IMR-90 (cell line): ENCODE results near the gene AHCYL2. TPM values are rescaled to one million over a fixed set of nuclear protein-coding genes. Genes with fewer than 3 reads are reported as not detected.
A peak's percentile ranks its signal among the peaks of the same experiment; 100 is the strongest.

Source experiments
- ATAC-seq: fragments of 200-7000 bp; cut with Tn5 transposase; 2 replicates; pipeline ENCODE4 v1.9.1; 2020; ENCODE audit warnings: low read depth, mild to moderate bottlenecking, moderate library complexity
- BruUV-seq: library from RNA; stranded (reverse); fragments of 400-500 nt; replicated peaks from 2 replicates; lab custom pipeline; 2021; lab: Mats Ljungman, UMichigan
- CTCF ChIA-PET: fragments of 300-600 bp; formaldehyde crosslinking; extraction: SDS; loops from one replicate; lab custom pipeline; 2021; ENCODE audit warnings: antibody characterized with exemption; lab: Yijun Ruan, JAX
- POLR2A ChIA-PET: fragments of 300-600 bp; sonication (Branson Sonifier 250); formaldehyde crosslinking; loops from one replicate; lab custom pipeline; 2022; ENCODE audit warnings: antibody characterized with exemption; ENCODE audit not compliant: unreplicated experiment; lab: Charles Lee
- DNase-seq: peaks from one replicate; pipeline ENCODE4 v3.0.0; 2013
- H2AFZ ChIP-seq: replicated peaks from 2 replicates; pipeline ENCODE3; 2013; ENCODE audit warnings: low read length, mild to moderate bottlenecking; ENCODE audit not compliant: poor library complexity
- H2AK5ac ChIP-seq: 2 replicates; pipeline ENCODE4 v1.6.1; 2013; ENCODE audit warnings: low read depth, low read length, inconsistent platforms
- H2AK9ac ChIP-seq: replicated peaks from 2 replicates; pipeline ENCODE3; 2013; ENCODE audit warnings: mild to moderate bottlenecking, low read depth, low read length, moderate library complexity; ENCODE audit not compliant: poor library complexity
- H2BK120ac ChIP-seq: 2 replicates; pipeline ENCODE4 v1.6.1; 2013; ENCODE audit warnings: low read depth, low read length, inconsistent platforms
- H2BK15ac ChIP-seq: 3 replicates; pipeline ENCODE4 v1.6.1; 2013; ENCODE audit warnings: low read depth, low read length, inconsistent platforms
- H2BK20ac ChIP-seq: 2 replicates; pipeline ENCODE4 v1.6.1; 2013; ENCODE audit warnings: low read depth, mild to moderate bottlenecking, inconsistent platforms, low read length, moderate library complexity
- H2BK5ac ChIP-seq: 2 replicates; pipeline ENCODE4 v1.6.1; 2013; ENCODE audit warnings: mild to moderate bottlenecking, low read depth, low read length, inconsistent platforms; ENCODE audit not compliant: poor library complexity, severe bottlenecking
- H3K14ac ChIP-seq: replicated peaks from 2 replicates; pipeline ENCODE4 v1.6.1; 2013; ENCODE audit warnings: low read depth, low read length, inconsistent platforms
- H3K18ac ChIP-seq: 2 replicates; pipeline ENCODE4 v1.6.1; 2013; ENCODE audit warnings: low read depth, low read length, control low read depth
- H3K23ac ChIP-seq: 2 replicates; pipeline ENCODE4 v1.6.1; 2013; ENCODE audit warnings: low read depth, low read length, inconsistent platforms
- H3K27ac ChIP-seq: 2 replicates; pipeline ENCODE4 v1.5.1; 2013; ENCODE audit warnings: mild to moderate bottlenecking, control low read depth, low read length; ENCODE audit not compliant: insufficient read depth
- H3K27me3 ChIP-seq: 2 replicates; pipeline ENCODE4 v1.6.1; 2013; ENCODE audit warnings: low read length; ENCODE audit not compliant: control insufficient read depth, insufficient read depth
- H3K36me3 ChIP-seq: 2 replicates; pipeline ENCODE4 v1.6.1; 2013; ENCODE audit warnings: low read length, mixed read lengths; ENCODE audit not compliant: control insufficient read depth, insufficient read depth
- H3K4ac ChIP-seq: 2 replicates; pipeline ENCODE4 v1.6.1; 2013; ENCODE audit warnings: low read depth, low read length, inconsistent platforms
- H3K4me1 ChIP-seq: 2 replicates; pipeline ENCODE4 v1.6.1; 2013; ENCODE audit warnings: low read length, mixed read lengths; ENCODE audit not compliant: control insufficient read depth, insufficient read depth
- H3K4me2 ChIP-seq: 2 replicates; pipeline ENCODE4 v1.6.1; 2013; ENCODE audit warnings: low read depth, mild to moderate bottlenecking, control low read depth, low read length, moderate library complexity
- H3K4me3 ChIP-seq: 2 replicates; pipeline ENCODE4 v1.5.1; 2013; ENCODE audit warnings: low read depth, mild to moderate bottlenecking, control low read depth, low read length, moderate library complexity; ENCODE audit not compliant: insufficient read depth
- H3K56ac ChIP-seq: 2 replicates; pipeline ENCODE4 v1.6.1; 2013; ENCODE audit warnings: low read length, inconsistent platforms; ENCODE audit not compliant: insufficient read depth; ENCODE audit errors: extremely low read depth
- H3K79me1 ChIP-seq, 2 experiments: 2 replicates each; pipeline ENCODE4 v1.6.1; 2013; ENCODE audit warnings: low read length in 2 of 2, inconsistent platforms in 1 of 2, low read depth in 1 of 2
- H3K9ac ChIP-seq: 2 replicates; pipeline ENCODE4 v1.6.1; 2013; ENCODE audit warnings: low read depth, low read length, control low read depth
- H3K9me1 ChIP-seq: 2 replicates; pipeline ENCODE4 v1.6.1; 2013; ENCODE audit warnings: low read length, inconsistent platforms; ENCODE audit not compliant: insufficient read depth
- H3K9me3 ChIP-seq: 2 replicates; pipeline ENCODE4 v1.6.1; 2013; ENCODE audit warnings: low read length; ENCODE audit not compliant: control insufficient read depth, insufficient read depth
- H4K20me1 ChIP-seq: 2 replicates; pipeline ENCODE4 v1.6.1; 2013; ENCODE audit warnings: low read length, inconsistent platforms; ENCODE audit not compliant: insufficient read depth
- H4K5ac ChIP-seq: 2 replicates; pipeline ENCODE4 v1.6.1; 2013; ENCODE audit warnings: mild to moderate bottlenecking, low read depth, low read length, control low read depth
- H4K8ac ChIP-seq, 2 experiments: 2 replicates each; pipeline ENCODE4 v1.6.1; 2013; ENCODE audit warnings: low read depth in 2 of 2, low read length in 2 of 2, control low read depth in 1 of 2, inconsistent platforms in 1 of 2
- H4K91ac ChIP-seq: 2 replicates; pipeline ENCODE4 v1.6.1; 2013; ENCODE audit warnings: low read depth, low read length, inconsistent platforms; ENCODE audit not compliant: insufficient read depth
- BHLHE40 ChIP-seq: fragments of 150-350 bp; IDR thresholded peaks from 2 replicates; pipeline ENCODE4 v1.6.1; 2016; ENCODE audit warnings: mild to moderate bottlenecking, low read depth, low read length
- CEBPB ChIP-seq: IDR thresholded peaks from 2 replicates; pipeline ENCODE4 v1.6.1; 2012; ENCODE audit warnings: low read depth, low read length, improper control_type of control experiment
- CHD1 ChIP-seq: IDR thresholded peaks from 2 replicates; pipeline ENCODE4 v1.6.1; 2012; ENCODE audit warnings: low read depth, low read length, improper control_type of control experiment
- ELK1 ChIP-seq: fragments of 150-350 bp; IDR thresholded peaks from 2 replicates; pipeline ENCODE4 v1.6.1; 2016; ENCODE audit warnings: low read depth, mild to moderate bottlenecking, low read length, moderate library complexity, borderline replicate concordance
- MAZ ChIP-seq: IDR thresholded peaks from 2 replicates; pipeline ENCODE4 v1.6.1; 2012; ENCODE audit warnings: low read depth, mild to moderate bottlenecking, low read length, improper control_type of control experiment, moderate library complexity, borderline replicate concordance
- MXI1 ChIP-seq: IDR thresholded peaks from 2 replicates; pipeline ENCODE4 v1.6.1; 2012; ENCODE audit warnings: low read depth, mild to moderate bottlenecking, low read length, moderate library complexity, borderline replicate concordance
- NFE2L2 ChIP-seq: fragments of 150-350 bp; IDR thresholded peaks from 2 replicates; pipeline ENCODE4 v1.6.1; 2016; ENCODE audit warnings: low read depth, mild to moderate bottlenecking, low read length
- POLR2A ChIP-seq: IDR thresholded peaks from 2 replicates; pipeline ENCODE4 v1.6.1; 2012; ENCODE audit warnings: mild to moderate bottlenecking, low read depth, low read length
- RAD21 ChIP-seq: IDR thresholded peaks from 2 replicates; pipeline ENCODE4 v1.6.1; 2012; ENCODE audit warnings: low read length, improper control_type of control experiment
- RCOR1 ChIP-seq: IDR thresholded peaks from 2 replicates; pipeline ENCODE4 v1.6.1; 2012; ENCODE audit warnings: mild to moderate bottlenecking, low read length, improper control_type of control experiment; ENCODE audit not compliant: insufficient replicate concordance
- RFX5 ChIP-seq: IDR thresholded peaks from 2 replicates; pipeline ENCODE4 v1.8.0; 2012; ENCODE audit warnings: low read depth, mild to moderate bottlenecking, low read length, moderate library complexity
- SMC3 ChIP-seq: fragments of 150-350 bp; IDR thresholded peaks from 2 replicates; pipeline ENCODE4 v1.6.1; 2016; ENCODE audit warnings: low read depth, mild to moderate bottlenecking, antibody characterized with exemption, low read length, moderate library complexity
- USF2 ChIP-seq: fragments of 150-350 bp; IDR thresholded peaks from 2 replicates; pipeline ENCODE4 v1.6.1; 2017; ENCODE audit warnings: mild to moderate bottlenecking, antibody characterized with exemption, low read length, low read depth
- WGBS, 2 experiments: methylation state at CpG; one replicate each; pipeline versions ENCODE4 v1.1.5 to v1.1.7; 2013; ENCODE audit warnings: missing lambda C conversion rate in 2 of 2; ENCODE audit not compliant: insufficient read length in 1 of 2; ENCODE audit errors: extremely low coverage in 2 of 2; 5-methylcytosine and 5-hydroxymethylcytosine counted together
- dilution Hi-C: fragments of 300-500 bp; cut with HindIII; formaldehyde crosslinking; loops from one replicate; pipeline ENCODE4 v1.14.3; 2018; ENCODE audit warnings: low sequenced_read_pairs; ENCODE audit not compliant: unreplicated experiment
- in situ Hi-C: fragments of 300-500 bp; cut with MboI; formaldehyde crosslinking; loops from 3 replicates; pipeline ENCODE4 v1.14.3; 2019; ENCODE audit warnings: low sequenced_read_pairs, inconsistent platforms, mixed read lengths
- intact Hi-C: fragments of 100-400 bp; cut with micrococcal nuclease; formaldehyde crosslinking; loops from 2 replicates; pipeline ENCODE4 v1.10.0; 2022
- polyA plus RNA-seq, 3 experiments: library from polyadenylated mRNA; depleted of rRNA; stranded (reverse); fragments of >200 nt; gene quantifications; 2 replicates each; pipeline ENCODE4 v1.2.3, GENCODE V29; 2012; ENCODE audit warnings: low replicate concordance in 1 of 3
- total RNA-seq: library from RNA; depleted of rRNA; stranded (reverse); fragments of >200 nt; gene quantifications from 2 replicates; pipeline ENCODE4 v1.2.3, GENCODE V29; 2012

The AHCYL2 gene
- total and polyA plus RNA-seq, 2 of the 4 experiments (the other 2 are of a cell fraction), result 5.7 to 7.6 TPM

GRCh38 chr7:129385598-129385997, 160.8 kb downstream of the AHCYL2 start:
- Histone ChIP-seq H2AK9ac (no peak overlapping the region), H4K20me1 (no peaks in the 10 kb centered on the region), H2BK15ac (no peak overlapping the region), H2AFZ (no peak overlapping the region), H3K79me1 (no peaks in the 10 kb centered on the region), H3K18ac (no peak overlapping the region), H4K8ac (no peak overlapping the region), H3K9ac (no peak overlapping the region), H3K56ac (no peak overlapping the region), H3K14ac (no peak overlapping the region), H3K27me3 (no peaks in the 10 kb centered on the region), H3K4ac (no peak overlapping the region), H3K4me1 (peaks cover 2% of the 10 kb centered on the region; the same call in 1 of the 2 replicates), H3K9me1 (no peaks in the 10 kb centered on the region), H2BK120ac (no peak overlapping the region), H2BK20ac (no peak overlapping the region), H3K23ac (no peak overlapping the region), H2AK5ac (no peak overlapping the region), H2BK5ac (no peak overlapping the region), H4K91ac (no peak overlapping the region), H3K27ac (no peak overlapping the region), H3K4me3 (no peak overlapping the region), H3K9me3 (no peaks in the 10 kb centered on the region), H4K5ac (no peak overlapping the region), H3K4me2 (no peak overlapping the region), H3K36me3 (0 out of 2 replicates have a peak, but pooled peaks cover 2% of the 10 kb centered on the region)
- no TSS peak for BruUV-seq
- DNase-seq, result no peak
- POLR2A ChIA-PET, result no interaction called here
- TF ChIP-seq ELK1 (no peak), NFE2L2 (no peak), POLR2A (no peak), SMC3 (no peak), RAD21 (no peak), USF2 (no peak), BHLHE40 (no peak), RFX5 (no peak), CEBPB (no peak), MXI1 (no peak), MAZ (no peak), CHD1 (no peak), RCOR1 (no peak)
- in situ Hi-C loops, result no loop called here
- ATAC-seq, result peak; percentile 85
- CTCF ChIA-PET, result interaction anchor here (1.0 to 1.1 kb wide), 3 partner anchors 8 to 18 kb away, joined by 3 to 4 read pairs (median 4); no protein-coding TSS in a partner anchor
- intact Hi-C loops, result loop anchor here (5.0 kb wide), 1 partner anchor 47 kb away; the partner anchor contains the start of gene STRIP2
- no CpG with 5 or more reads among the region's 4 CpGs for whole genome bisulfite sequencing, 2 experiments
- dilution Hi-C loops, result no loop called here
